NB4 (cell line): ENCODE results near the gene ZNF611.
A peak's percentile ranks its signal among the peaks of the same experiment; 100 is the strongest.

ENCODE experiments used
- CTCF ChIP-seq: IDR thresholded peaks from one replicate; pipeline ENCODE4 v1.5.1; 2012; ENCODE audit warnings: low read depth, low read length
- POLR2A ChIP-seq: IDR thresholded peaks from 2 replicates; pipeline ENCODE4 v1.6.1; 2011; ENCODE audit warnings: mild to moderate bottlenecking; ENCODE audit not compliant: insufficient read length; ENCODE audit errors: extremely low read depth

- TF ChIP-seq CTCF (no peak), POLR2A (peak; percentile 79)
Measured at GRCh38 chr19:52690369-52691214, 44.3 kb downstream of the ZNF611 start.
